ENCODE results near the gene CSNK1G2. TPM values are rescaled to one million over a fixed set of nuclear protein-coding genes. Genes with fewer than 3 reads are reported as not detected.

CSNK1G2 gene
- total RNA-seq, 4 donors from 2014 or later = 34.1 to 52.6 (median 48.5) TPM

DNA sequence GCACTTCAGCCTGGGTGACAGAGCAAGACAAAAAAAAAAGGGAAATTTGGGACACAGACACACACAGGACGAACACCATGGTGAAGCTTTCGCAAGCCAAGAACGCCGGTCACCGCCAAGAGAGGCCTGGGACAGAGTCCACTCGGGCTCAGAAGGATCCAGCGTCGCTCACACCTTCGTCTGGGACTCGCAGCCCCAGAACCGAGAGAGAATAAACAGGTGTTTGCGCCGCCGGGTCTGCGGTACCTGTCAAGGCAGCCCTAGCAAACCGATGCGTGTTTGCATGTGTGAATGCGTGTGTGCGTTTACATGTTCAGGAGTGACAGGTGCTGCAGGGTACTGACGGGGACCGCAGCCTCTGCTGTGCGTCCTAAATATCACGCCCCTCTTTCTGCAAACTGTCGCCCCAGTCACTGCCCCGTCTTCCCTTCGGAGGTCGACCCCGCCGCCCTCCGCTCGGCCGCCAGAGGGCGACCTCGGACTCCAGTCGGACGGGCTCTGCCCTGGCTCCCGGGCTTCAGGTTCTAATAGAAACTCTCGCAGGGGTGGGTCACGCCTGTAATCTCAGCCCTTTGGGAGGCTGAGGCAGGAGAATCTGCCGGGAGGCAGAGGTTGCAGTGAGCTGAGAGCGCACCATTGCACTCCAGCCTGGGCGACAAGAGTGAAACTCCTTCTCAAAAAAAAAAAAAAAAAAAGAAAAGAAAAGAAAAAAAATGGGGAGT is 11.8 kb upstream of the CSNK1G2 start:
- intact Hi-C loops (cut with DNase I) = loop anchor here (5.0 kb wide), 1 partner anchor 143 kb away; no protein-coding TSS in a partner anchor
- Histone ChIP-seq H3K36me3 (peaks cover 4 to 17% (median 14%) of the 10 kb centered on the region in 4 donors), H3K27ac (replicated peaks in 1 of 4) (no peak overlapping the region), H3K9me3 (peaks cover 0 to 3% (median 0%) of the 10 kb centered on the region in 4 donors), H3K27me3 (peaks cover 0 to 9% (median 0%) of the 10 kb centered on the region in 4 donors), H3K4me1 (peaks cover 10 to 20% (median 16%) of the 10 kb centered on the region in 4 donors), H3K4me3 (peak overlapping the region; percentile 42 to 54 (median 44))
- TF ChIP-seq POLR2A (IDR thresholded peaks at IDR 0.05; ENCODE audit: low read depth) = no peak
- no peak for TF ChIP-seq EP300 (IDR thresholded peaks at IDR 0.05)
- peak; percentile 44 to 67 for TF ChIP-seq POLR2AphosphoS5 (IDR thresholded peaks at IDR 0.05)
- TF ChIP-seq, protein P1, sequence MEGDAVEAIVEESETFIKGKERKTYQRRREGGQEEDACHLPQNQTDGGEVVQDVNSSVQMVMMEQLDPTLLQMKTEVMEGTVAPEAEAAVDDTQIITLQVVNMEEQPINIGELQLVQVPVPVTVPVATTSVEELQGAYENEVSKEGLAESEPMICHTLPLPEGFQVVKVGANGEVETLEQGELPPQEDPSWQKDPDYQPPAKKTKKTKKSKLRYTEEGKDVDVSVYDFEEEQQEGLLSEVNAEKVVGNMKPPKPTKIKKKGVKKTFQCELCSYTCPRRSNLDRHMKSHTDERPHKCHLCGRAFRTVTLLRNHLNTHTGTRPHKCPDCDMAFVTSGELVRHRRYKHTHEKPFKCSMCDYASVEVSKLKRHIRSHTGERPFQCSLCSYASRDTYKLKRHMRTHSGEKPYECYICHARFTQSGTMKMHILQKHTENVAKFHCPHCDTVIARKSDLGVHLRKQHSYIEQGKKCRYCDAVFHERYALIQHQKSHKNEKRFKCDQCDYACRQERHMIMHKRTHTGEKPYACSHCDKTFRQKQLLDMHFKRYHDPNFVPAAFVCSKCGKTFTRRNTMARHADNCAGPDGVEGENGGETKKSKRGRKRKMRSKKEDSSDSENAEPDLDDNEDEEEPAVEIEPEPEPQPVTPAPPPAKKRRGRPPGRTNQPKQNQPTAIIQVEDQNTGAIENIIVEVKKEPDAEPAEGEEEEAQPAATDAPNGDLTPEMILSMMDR (IDR thresholded peaks at IDR 0.05) = peak; percentile 90 to 93 (median 92)
- no peak for DNase-seq (ENCODE audit: extremely low spot score)
- WGBS = 14% methylated on average over 38 of the region's 42 CpGs

DNA sequence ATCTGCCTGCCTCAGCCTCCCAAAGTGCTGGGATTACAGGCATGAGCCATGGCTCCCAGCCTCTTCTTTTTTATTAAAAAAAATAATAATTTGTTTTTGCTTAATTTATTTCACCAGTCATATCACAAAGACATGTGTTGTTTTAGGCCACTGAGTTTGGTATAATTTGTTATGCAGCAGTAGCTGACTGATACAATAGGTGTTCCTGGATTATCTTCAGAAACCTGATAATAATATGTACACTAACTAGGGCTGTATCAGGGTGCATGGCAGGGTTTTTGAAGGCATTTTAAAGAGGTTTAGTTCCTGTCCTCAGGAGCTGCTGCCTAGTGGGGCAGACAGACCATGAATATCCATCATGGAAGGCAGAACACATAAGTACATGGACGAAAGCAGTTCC is 9.5 kb upstream of the CSNK1G2 start:
- intact Hi-C loops (cut with DNase I) = no loop called here
- Histone ChIP-seq H3K9me3 (peaks cover 0 to 3% (median 0%) of the 10 kb centered on the region in 4 donors), H3K4me3 (no peak overlapping the region), H3K4me1 (peaks cover 10 to 20% (median 16%) of the 10 kb centered on the region in 4 donors), H3K27me3 (peaks cover 0 to 9% (median 0%) of the 10 kb centered on the region in 4 donors), H3K27ac (replicated peaks in 1 of 4) (no peak overlapping the region), H3K36me3 (no peaks in the 10 kb centered on the region)
- DNase-seq (ENCODE audit: extremely low spot score) = no peak
- TF ChIP-seq EP300 (IDR thresholded peaks at IDR 0.05) (no peak), POLR2A (IDR thresholded peaks at IDR 0.05; ENCODE audit: low read depth) (no peak), POLR2AphosphoS5 (IDR thresholded peaks at IDR 0.05) (no peak)
- TF ChIP-seq, protein P1 (IDR thresholded peaks at IDR 0.05) = no peak
- WGBS = 77% methylated on average over 1 of the region's 1 CpG

DNA sequence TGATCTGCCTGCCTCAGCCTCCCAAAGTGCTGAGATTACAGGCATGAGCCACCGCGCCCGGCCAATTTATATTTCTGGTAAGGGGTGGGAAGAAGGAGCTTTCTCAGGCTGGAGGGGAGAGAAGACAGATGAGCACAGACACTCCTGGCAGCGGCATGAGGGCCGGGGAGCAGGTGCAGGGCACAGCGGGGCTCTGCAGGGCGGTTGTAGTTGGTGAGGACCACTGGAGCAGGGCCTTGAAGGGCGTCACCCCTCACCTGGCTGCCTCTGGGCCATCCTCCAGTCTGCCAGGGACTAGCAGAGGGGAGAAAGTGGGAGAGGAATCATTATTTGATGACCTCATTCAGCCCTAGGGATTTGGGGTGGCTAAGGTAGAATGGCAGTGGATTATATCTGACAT is 8.6 kb upstream of the CSNK1G2 start:
- Histone ChIP-seq H3K4me3 (no peak overlapping the region), H3K4me1 (peaks cover 10 to 20% (median 16%) of the 10 kb centered on the region in 4 donors), H3K27me3 (peaks cover 0 to 9% (median 0%) of the 10 kb centered on the region in 4 donors), H3K9me3 (peaks cover 0 to 3% (median 0%) of the 10 kb centered on the region in 4 donors), H3K27ac (replicated peaks in 1 of 4) (no peak overlapping the region), H3K36me3 (no peaks in the 10 kb centered on the region)
- intact Hi-C loops (cut with DNase I) = no loop called here
- TF ChIP-seq, protein P1 (IDR thresholded peaks at IDR 0.05) = no peak
- TF ChIP-seq POLR2A (IDR thresholded peaks at IDR 0.05; ENCODE audit: low read depth) (no peak), EP300 (IDR thresholded peaks at IDR 0.05) (no peak), POLR2AphosphoS5 (IDR thresholded peaks at IDR 0.05) (no peak)
- no peak for DNase-seq (ENCODE audit: extremely low spot score)
- 88% methylated on average over 6 of the region's 8 CpGs for WGBS

DNA sequence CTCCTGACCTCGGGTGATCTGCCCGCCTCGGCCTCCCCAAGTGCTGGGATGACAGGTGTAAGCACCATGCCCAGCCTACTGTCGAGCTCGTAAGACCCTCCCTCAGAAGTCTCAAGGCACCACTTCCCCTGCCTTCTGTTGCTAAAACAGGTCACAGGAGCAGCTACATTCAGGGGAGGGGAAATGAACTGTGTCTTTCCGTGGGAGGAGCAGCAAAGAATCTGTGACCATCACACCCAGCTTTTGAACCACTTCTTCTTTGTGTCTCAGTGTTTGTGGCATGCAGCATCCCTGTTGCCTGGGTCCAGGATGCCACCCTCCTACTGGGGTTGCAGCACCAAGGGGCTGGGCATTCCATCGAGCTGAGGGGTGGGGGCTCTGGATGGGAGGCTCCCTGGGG is 7.7 kb upstream of the CSNK1G2 start:
- Histone ChIP-seq H3K4me1 (peaks cover 10 to 20% (median 16%) of the 10 kb centered on the region in 4 donors), H3K27me3 (peaks cover 0 to 9% (median 0%) of the 10 kb centered on the region in 4 donors), H3K9me3 (peaks cover 0 to 3% (median 0%) of the 10 kb centered on the region in 4 donors), H3K36me3 (no peaks in the 10 kb centered on the region), H3K4me3 (no peak overlapping the region), H3K27ac (replicated peaks in 1 of 4) (no peak overlapping the region)
- 82% methylated on average over 6 of the region's 7 CpGs for WGBS
- intact Hi-C loops (cut with DNase I) = no loop called here
- no peak for TF ChIP-seq EP300 (IDR thresholded peaks at IDR 0.05)
- DNase-seq (ENCODE audit: extremely low spot score) = no peak

DNA sequence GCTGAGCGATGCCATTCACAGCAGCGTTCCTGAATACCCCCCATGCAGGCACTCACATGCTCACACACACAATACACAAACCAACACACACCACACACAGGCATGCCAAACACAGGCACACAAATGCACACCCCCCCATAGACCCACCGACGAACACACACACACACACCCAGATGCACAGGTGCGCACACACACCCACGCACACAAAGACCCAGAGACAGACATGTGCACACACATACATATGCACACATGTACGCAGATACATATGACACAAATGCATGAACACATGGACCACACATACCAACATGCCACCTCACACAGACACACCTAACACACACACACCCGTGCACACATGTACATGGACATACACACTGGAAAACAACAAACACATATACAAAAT is 7.0 kb upstream of the CSNK1G2 start:
- H3K27me3 ChIP-seq = peaks cover 0 to 9% (median 0%) of the 10 kb centered on the region in 4 donors
- no peaks in the 10 kb centered on the region for H3K36me3 ChIP-seq
- no peak overlapping the region for H3K4me3 ChIP-seq
- DNase-seq (ENCODE audit: extremely low spot score) = no peak
- H3K9me3 ChIP-seq = peaks cover 0 to 3% (median 0%) of the 10 kb centered on the region in 4 donors
- no peak for TF ChIP-seq EP300 (IDR thresholded peaks at IDR 0.05)
- TF ChIP-seq POLR2A (IDR thresholded peaks at IDR 0.05; ENCODE audit: low read depth) = no peak
- 92% methylated on average over 8 of the region's 8 CpGs for WGBS
- intact Hi-C loops (cut with DNase I) = no loop called here
- no peak overlapping the region for H3K27ac ChIP-seq (replicated peaks in 1 of 4)
- H3K4me1 ChIP-seq = peaks cover 9 to 18% (median 15%) of the 10 kb centered on the region in 4 donors

Data from esophagus muscularis mucosa (tissue), 4 donors.